Stimulated activated CD4-positive, alpha-beta T cell treated with anti-CD3 and anti-CD28 coated beads, TNF-alpha, amount 100 ng/mL, for 1 hour (primary cell): ENCODE data around the gene ACACA.
A peak's percentile ranks its signal among the peaks of the same experiment; 100 is the strongest.

Experiments
- DNase-seq, 3 donors: peaks; one replicate each; pipeline ENCODE4 v3.0.0-alpha.2; 2020; ENCODE audit warnings: low read depth in 3 of 3, low spot score in 1 of 3

Gene ACACA

GRCh38 chr17:37047631-37048104 is 359.0 kb downstream of the ACACA start:
- DNase-seq, result peak; percentile 39 to 60 (median 47)

- no peak for DNase-seq
Measured at GRCh38 chr17:37045351-37045922, 361.2 kb downstream of the ACACA start.

DNA sequence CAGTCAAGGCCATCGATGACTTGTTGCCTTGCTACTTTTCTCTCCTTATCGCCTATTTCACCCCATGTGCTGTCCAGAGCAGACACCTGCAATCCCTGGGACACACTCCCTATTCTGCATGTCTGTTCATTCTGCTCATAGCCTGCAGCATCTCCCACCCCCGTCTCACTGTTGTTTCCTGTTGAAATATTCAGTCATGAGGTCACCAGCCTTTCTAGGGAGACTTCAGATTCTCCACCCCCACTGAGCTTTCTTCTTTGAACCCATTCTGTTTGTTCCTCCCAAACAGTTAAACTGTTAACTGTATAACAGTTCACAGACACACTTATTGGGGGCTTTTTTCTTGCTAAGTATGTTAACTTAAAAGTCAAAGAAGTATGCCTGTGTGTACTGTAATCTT is 363.4 kb downstream of the ACACA start:
- no peak for DNase-seq

GRCh38 chr17:37041932-37042331 is 364.7 kb downstream of the ACACA start:
- no peak for DNase-seq

GRCh38 chr17:37039269-37039668 is 367.4 kb downstream of the ACACA start:
- DNase-seq, result no peak

DNA sequence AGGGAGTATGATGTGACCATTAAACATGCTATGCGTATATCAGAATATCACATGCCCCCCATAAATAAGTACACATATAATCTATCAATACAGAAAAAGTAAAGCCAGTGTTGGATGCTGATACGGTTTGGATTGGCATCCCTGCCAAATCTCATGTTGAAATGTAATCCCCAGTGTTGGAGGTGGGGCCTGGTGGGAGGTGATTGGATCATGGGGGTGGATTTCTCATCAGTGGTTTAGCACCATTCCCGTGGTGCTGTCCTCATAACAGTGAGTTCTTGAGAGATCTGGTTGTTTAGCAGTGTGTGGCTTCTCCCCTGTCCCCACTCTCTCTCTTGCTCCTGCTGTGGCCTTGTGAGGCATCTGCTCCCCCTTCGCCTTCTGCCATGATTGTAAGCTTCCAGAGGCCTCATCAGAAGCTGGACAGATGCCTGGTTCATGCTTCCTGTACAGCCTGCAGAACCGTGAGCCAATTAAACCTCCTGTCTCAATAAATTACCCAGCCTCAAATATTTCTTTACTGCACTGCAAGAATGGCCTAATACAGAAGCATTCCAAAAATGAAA is 369.0 kb downstream of the ACACA start:
- DNase-seq, result no peak
